ENCODE measurements around the gene TBCCD1.

- TF ChIP-seq CTCF (IDR thresholded peaks at IDR 0.05 in 8 of 11, conservative IDR thresholded peaks at IDR 0.05 in 3 of 11) = no peak
- TF ChIP-seq POLR2AphosphoS5 (IDR thresholded peaks at IDR 0.05) = no peak
Observed at GRCh38 chr3:186532598-186533072, 34.5 kb downstream of the TBCCD1 start.
